ENCODE results near the gene SIGLEC1.

DNA sequence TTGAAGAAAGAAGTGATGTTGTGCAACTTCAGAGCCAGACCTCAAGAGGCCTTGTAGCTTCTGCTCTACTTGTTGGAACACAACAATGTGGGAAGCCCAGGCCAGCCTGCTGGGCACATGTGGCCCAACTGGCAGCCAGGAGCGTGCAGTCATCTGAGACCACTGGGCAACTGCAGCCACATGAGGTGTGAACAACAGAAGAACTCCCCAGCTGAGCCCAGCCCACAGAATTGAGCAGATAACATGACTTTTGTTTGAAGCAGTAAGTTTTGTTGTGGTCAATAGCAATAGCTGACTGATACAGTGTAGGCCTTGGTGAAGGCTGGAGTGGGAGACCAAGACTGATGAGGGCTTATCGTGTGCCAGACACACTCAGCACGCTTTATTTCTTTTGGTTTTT is 22.0 kb downstream of the SIGLEC1 start:
- TF ChIP-seq POLR2A (IDR thresholded peaks at IDR 0.05; ENCODE audit: low read depth, low read length) (no peak), POLR2AphosphoS5 (IDR thresholded peaks at IDR 0.05; ENCODE audit: low read depth, low read length) (no peak)
